ENCODE results near the gene SMAD6.

DNA sequence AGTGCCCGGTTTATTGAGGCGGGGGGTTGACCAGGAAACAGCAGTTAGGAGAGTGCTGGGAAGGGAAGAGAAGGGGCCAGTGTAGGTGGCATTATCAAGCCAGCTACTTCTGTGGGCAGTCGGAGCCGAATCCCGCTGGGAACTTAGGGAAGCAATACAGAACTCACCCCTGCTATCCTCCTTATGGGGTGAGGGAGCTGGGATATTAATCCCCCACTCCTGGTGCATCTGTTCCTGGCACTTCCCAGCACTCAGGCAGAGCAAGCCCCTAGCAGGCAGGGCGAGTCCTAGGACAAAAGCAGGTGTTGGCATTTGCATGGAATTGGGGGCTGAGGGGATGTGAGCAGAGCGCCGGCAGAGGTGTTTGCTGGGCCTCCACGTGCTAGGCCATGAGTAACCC is 48.6 kb downstream of the SMAD6 start:
- no peak for TF ChIP-seq CTCF (IDR thresholded peaks at IDR 0.05; ENCODE audit: low read depth, low read length, poor library complexity, severe bottlenecking)
- no peak for TF ChIP-seq EZH2phosphoT487 (IDR thresholded peaks at IDR 0.05; ENCODE audit: borderline replicate concordance, low read length)

All from DOHH2 (cell line).